ENCODE data around the gene ZDHHC21.

ZDHHC21 gene

GRCh38 chr9:14713187-14713767 lies 20.0 kb upstream of the ZDHHC21 start:
- no peak for ATAC-seq
- TF ChIP-seq RARB (CRISPR knock-in tag; IDR thresholded peaks at IDR 0.05) (no peak), PPARA (CRISPR knock-in tag; IDR thresholded peaks at IDR 0.05; ENCODE audit: borderline replicate concordance) (no peak)

DNA sequence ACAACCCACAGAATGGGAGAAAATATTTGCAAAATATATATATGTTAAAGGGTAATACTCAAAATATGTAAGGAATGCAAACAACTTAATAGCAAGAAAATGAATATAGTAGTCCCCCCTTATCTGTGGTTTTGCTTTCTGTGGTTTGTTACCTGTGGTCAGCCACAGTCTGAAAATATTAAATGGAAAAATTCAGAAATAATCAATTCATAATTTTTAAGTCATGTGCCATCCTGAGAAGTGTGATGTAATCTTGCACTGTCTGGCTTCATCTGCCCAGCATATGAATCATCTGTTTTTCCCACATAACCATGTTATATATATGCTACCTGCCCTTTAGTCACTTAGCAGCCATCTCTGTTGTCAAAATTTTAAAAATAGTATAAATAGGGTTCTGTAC lies 17.6 kb upstream of the ZDHHC21 start:
- TF ChIP-seq ZNF565 (CRISPR knock-in tag; conservative IDR thresholded peaks at IDR 0.05; ENCODE audit: low read depth) (no peak), ISL1 (CRISPR knock-in tag; IDR thresholded peaks at IDR 0.05) (peak; percentile 10; the same call in 1 of the 2 replicates)
- ATAC-seq = no peak

DNA sequence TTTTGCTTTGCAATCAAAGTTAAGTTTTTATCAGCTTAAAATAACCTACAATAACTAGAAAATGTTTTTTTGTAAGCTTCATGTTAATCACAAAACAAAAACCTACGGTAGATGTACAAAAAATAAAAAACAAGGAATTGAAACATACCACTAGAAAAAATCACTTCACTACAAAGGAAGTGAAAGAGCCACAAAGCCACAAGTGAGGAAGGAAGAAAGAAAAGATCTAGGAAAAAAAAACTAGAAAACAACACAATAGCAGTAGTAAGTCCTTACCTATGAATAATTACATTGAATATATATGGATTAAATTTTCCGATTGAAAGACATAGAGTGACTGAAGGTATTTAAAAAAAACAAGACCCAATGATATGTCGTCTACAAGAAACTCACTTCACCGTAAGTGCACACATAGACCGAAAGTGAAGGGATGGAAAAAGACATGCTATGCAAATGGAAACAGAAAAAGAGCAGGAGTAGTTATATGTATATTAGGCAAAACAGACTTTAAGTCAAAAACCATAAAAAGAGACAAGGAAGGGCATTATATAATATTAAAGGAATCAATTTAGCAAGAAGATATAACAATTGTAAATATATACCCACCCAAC lies 13.4 kb upstream of the ZDHHC21 start:
- no peak for TF ChIP-seq GLIS3 (CRISPR knock-in tag; IDR thresholded peaks at IDR 0.05)
- ATAC-seq = no peak

DNA sequence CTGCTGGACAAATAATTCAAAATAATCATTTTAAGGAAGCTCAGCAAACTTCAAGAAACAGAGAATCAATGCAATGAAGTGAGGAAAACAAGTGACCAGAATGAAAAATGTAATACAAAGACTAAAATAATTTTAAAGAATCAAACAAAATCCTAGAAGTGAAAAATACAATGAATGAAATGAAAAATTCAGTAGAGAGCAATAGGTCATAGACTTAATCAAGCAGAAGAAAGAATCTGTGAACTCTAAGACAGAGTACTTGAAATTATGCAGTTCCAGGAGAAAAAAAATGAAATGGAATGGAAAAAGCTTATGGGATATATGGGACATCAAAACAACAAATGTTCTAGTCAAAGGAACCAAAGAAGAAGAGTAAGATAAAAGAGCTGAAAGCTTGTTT lies 11.8 kb upstream of the ZDHHC21 start:
- ATAC-seq = no peak
- TF ChIP-seq TCF4 (CRISPR knock-in tag; IDR thresholded peaks at IDR 0.05; ENCODE audit: borderline replicate concordance) (no peak), TOX (CRISPR knock-in tag; IDR thresholded peaks at IDR 0.05; ENCODE audit: borderline replicate concordance) (no peak), ZFP3 (CRISPR knock-in tag; IDR thresholded peaks at IDR 0.05) (no peak), ARNTL (CRISPR knock-in tag; IDR thresholded peaks at IDR 0.05; ENCODE audit: borderline replicate concordance, low read depth) (no peak)

DNA sequence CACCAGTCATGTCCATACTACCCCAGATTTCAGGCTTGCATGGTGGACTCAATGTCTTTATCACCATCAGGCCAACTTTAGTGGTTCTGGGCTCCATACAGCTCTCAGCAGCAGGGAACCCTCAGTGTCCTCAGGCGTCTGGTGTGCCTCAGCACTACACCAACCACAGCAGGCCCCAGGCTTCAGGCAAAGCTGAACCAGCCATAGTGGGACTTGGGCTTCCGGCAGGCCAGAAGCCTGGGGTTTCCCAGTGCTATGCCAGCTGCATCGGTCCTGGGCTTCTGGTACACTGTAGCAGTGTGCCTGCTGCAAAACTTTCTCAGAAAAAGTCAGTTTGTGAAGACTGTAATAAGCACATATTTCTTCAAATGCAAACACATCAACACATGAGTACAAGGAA lies 11.0 kb upstream of the ZDHHC21 start:
- TF ChIP-seq RARB (CRISPR knock-in tag; IDR thresholded peaks at IDR 0.05) (no peak), ZFP3 (CRISPR knock-in tag; IDR thresholded peaks at IDR 0.05) (no peak), ISL1 (CRISPR knock-in tag; IDR thresholded peaks at IDR 0.05) (no peak), ZNF565 (CRISPR knock-in tag; conservative IDR thresholded peaks at IDR 0.05; ENCODE audit: low read depth) (no peak), CREB5 (CRISPR knock-in tag; IDR thresholded peaks at IDR 0.05; ENCODE audit: low read depth) (no peak), ZNF70 (CRISPR knock-in tag; IDR thresholded peaks at IDR 0.05) (no peak), BACH2 (CRISPR knock-in tag; IDR thresholded peaks at IDR 0.05; ENCODE audit: borderline replicate concordance) (no peak), ESRRG (CRISPR knock-in tag; IDR thresholded peaks at IDR 0.05) (no peak), SNAI2 (CRISPR knock-in tag; IDR thresholded peaks at IDR 0.05) (no peak), ZFP30 (CRISPR knock-in tag; IDR thresholded peaks at IDR 0.05) (no peak)
- TF ChIP-seq, protein P1, sequence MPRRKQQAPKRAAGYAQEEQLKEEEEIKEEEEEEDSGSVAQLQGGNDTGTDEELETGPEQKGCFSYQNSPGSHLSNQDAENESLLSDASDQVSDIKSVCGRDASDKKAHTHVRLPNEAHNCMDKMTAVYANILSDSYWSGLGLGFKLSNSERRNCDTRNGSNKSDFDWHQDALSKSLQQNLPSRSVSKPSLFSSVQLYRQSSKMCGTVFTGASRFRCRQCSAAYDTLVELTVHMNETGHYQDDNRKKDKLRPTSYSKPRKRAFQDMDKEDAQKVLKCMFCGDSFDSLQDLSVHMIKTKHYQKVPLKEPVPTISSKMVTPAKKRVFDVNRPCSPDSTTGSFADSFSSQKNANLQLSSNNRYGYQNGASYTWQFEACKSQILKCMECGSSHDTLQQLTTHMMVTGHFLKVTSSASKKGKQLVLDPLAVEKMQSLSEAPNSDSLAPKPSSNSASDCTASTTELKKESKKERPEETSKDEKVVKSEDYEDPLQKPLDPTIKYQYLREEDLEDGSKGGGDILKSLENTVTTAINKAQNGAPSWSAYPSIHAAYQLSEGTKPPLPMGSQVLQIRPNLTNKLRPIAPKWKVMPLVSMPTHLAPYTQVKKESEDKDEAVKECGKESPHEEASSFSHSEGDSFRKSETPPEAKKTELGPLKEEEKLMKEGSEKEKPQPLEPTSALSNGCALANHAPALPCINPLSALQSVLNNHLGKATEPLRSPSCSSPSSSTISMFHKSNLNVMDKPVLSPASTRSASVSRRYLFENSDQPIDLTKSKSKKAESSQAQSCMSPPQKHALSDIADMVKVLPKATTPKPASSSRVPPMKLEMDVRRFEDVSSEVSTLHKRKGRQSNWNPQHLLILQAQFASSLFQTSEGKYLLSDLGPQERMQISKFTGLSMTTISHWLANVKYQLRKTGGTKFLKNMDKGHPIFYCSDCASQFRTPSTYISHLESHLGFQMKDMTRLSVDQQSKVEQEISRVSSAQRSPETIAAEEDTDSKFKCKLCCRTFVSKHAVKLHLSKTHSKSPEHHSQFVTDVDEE (CRISPR knock-in tag; IDR thresholded peaks at IDR 0.05) = no peak
- TF ChIP-seq, protein P2, sequence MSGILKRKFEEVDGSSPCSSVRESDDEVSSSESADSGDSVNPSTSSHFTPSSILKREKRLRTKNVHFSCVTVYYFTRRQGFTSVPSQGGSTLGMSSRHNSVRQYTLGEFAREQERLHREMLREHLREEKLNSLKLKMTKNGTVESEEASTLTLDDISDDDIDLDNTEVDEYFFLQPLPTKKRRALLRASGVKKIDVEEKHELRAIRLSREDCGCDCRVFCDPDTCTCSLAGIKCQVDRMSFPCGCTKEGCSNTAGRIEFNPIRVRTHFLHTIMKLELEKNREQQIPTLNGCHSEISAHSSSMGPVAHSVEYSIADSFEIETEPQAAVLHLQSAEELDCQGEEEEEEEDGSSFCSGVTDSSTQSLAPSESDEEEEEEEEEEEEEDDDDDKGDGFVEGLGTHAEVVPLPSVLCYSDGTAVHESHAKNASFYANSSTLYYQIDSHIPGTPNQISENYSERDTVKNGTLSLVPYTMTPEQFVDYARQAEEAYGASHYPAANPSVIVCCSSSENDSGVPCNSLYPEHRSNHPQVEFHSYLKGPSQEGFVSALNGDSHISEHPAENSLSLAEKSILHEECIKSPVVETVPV (CRISPR knock-in tag; IDR thresholded peaks at IDR 0.05) = no peak
- no peak for ATAC-seq

GRCh38 chr9:14702200-14702720 lies 9.0 kb upstream of the ZDHHC21 start:
- no peak for ATAC-seq
- TF ChIP-seq ISL1 (CRISPR knock-in tag; IDR thresholded peaks at IDR 0.05) (no peak), TCF4 (CRISPR knock-in tag; IDR thresholded peaks at IDR 0.05; ENCODE audit: borderline replicate concordance) (no peak), BACH2 (CRISPR knock-in tag; IDR thresholded peaks at IDR 0.05; ENCODE audit: borderline replicate concordance) (no peak), PPARA (CRISPR knock-in tag; IDR thresholded peaks at IDR 0.05; ENCODE audit: borderline replicate concordance) (no peak), ZNF565 (CRISPR knock-in tag; conservative IDR thresholded peaks at IDR 0.05; ENCODE audit: low read depth) (no peak), ZFP3 (CRISPR knock-in tag; IDR thresholded peaks at IDR 0.05) (no peak), OSR1 (CRISPR knock-in tag; IDR thresholded peaks at IDR 0.05) (no peak), ZC3H10 (CRISPR knock-in tag; IDR thresholded peaks at IDR 0.05) (no peak), ZFP30 (CRISPR knock-in tag; IDR thresholded peaks at IDR 0.05) (no peak), SNAI2 (CRISPR knock-in tag; IDR thresholded peaks at IDR 0.05) (no peak), TOX (CRISPR knock-in tag; IDR thresholded peaks at IDR 0.05; ENCODE audit: borderline replicate concordance) (no peak)
- TF ChIP-seq, protein P1 (CRISPR knock-in tag; IDR thresholded peaks at IDR 0.05) = no peak
- TF ChIP-seq, protein P3, sequence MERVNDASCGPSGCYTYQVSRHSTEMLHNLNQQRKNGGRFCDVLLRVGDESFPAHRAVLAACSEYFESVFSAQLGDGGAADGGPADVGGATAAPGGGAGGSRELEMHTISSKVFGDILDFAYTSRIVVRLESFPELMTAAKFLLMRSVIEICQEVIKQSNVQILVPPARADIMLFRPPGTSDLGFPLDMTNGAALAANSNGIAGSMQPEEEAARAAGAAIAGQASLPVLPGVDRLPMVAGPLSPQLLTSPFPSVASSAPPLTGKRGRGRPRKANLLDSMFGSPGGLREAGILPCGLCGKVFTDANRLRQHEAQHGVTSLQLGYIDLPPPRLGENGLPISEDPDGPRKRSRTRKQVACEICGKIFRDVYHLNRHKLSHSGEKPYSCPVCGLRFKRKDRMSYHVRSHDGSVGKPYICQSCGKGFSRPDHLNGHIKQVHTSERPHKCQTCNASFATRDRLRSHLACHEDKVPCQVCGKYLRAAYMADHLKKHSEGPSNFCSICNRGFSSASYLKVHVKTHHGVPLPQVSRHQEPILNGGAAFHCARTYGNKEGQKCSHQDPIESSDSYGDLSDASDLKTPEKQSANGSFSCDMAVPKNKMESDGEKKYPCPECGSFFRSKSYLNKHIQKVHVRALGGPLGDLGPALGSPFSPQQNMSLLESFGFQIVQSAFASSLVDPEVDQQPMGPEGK (CRISPR knock-in tag; IDR thresholded peaks at IDR 0.05; ENCODE audit: borderline replicate concordance) = no peak
